Right lobe of liver (tissue), 6 donors: Measurements from ENCODE around the gene NEU4. TPM values are rescaled to one million over a fixed set of nuclear protein-coding genes. Genes with fewer than 3 reads are reported as not detected.
"Not testable (repeated sequence)": the region's sequence is repeated elsewhere in the genome, so short reads cannot be mapped to it uniquely, and the experiment has no call there.

Experiments
- ATAC-seq, 4 donors: fragments of 200-7000 bp; cut with Tn5 transposase; one replicate each; pipeline ENCODE4 v1.9.1; 2020; ENCODE audit warnings: mild to moderate bottlenecking in 4 of 4, moderate library complexity in 4 of 4
- DNase-seq, 3 donors: peaks; one replicate each; pipeline ENCODE4 v3.0.0-alpha.2; 2020
- H3K27ac ChIP-seq, 3 donors: fragments of 200-600 bp; one replicate each; pipeline ENCODE4 v1.8.0; 2022
- H3K27me3 ChIP-seq, 2 donors: fragments of 200-600 bp; one replicate each; pipeline ENCODE4 v1.8.0; 2022
- H3K36me3 ChIP-seq, 4 donors: fragments of 200-600 bp; sonication (generic) in 1 of 4; one replicate each; pipeline versions ENCODE4 v1.5.1 to v1.8.0; 2017 to 2022; ENCODE audit warnings: control low read depth in 1 of 4
- H3K4me1 ChIP-seq, 4 donors: fragments of 200-600 bp; sonication (generic) in 1 of 4; one replicate each; pipeline versions ENCODE4 v1.5.1 to v1.8.0; 2017 to 2022; ENCODE audit warnings: control low read depth in 1 of 4
- H3K4me3 ChIP-seq, 3 donors: fragments of 200-600 bp; one replicate each; pipeline ENCODE4 v1.8.0; 2022
- H3K9me3 ChIP-seq, 4 donors: fragments of 200-600 bp; sonication (generic) in 1 of 4; one replicate each; pipeline versions ENCODE4 v1.5.1 to v1.8.0; 2017 to 2022; ENCODE audit warnings: control low read depth in 1 of 4
- CTCF ChIP-seq, 4 donors: fragments of 200-600 bp in 3 of 4; fragments of 450-650 bp in 1 of 4; IDR thresholded peaks; one replicate each; pipeline versions ENCODE4 v1.5.1 to v1.8.0; 2016 to 2022; ENCODE audit warnings: antibody characterized with exemption in 4 of 4, mild to moderate bottlenecking in 2 of 4
- POLR2A ChIP-seq: fragments of 450-650 bp; IDR thresholded peaks from one replicate; pipeline ENCODE4 v1.6.1; 2017; ENCODE audit warnings: antibody characterized with exemption, mild to moderate bottlenecking
- WGBS: methylation state at CpG from one replicate; pipeline ENCODE4 v1.1.6; 2018; ENCODE audit warnings: low coverage, low lambda C conversion rate; ENCODE audit not compliant: insufficient coverage; ENCODE audit errors: missing lambda C conversion rate; 5-methylcytosine and 5-hydroxymethylcytosine counted together
- intact Hi-C, 2 donors: fragments of 100-400 bp; cut with DNase I; formaldehyde crosslinking; loops; one replicate each; pipeline versions ENCODE4 v1.11.2 to v1.14.1; 2022
- total RNA-seq, 6 experiments: library from RNA; depleted of rRNA in 2 of 6; stranded (reverse); fragments of >200 nt in 2 of 6; fragmentation: NEBNext Ultra II Directional in 3 of 6; extraction: Animal tissue kit (Norgen Biotek cat#: 25700) in 3 of 6; gene quantifications; one replicate each; pipeline versions ENCODE4 v1.1.0 to v1.2.4, GENCODE V29; 2016 to 2023
- donor health status: DM: no; HTN: yes; CAD: no.
- donor health status: DM: no; HTN: no; CAD: no.
- donor health status: DM: no; HTN: no; CAD: no.
- donor health status: DM: no; HTN: yes; CAD: no.
- donor health status: DM: no; HTN: yes; CAD: no.

Gene NEU4
- total RNA-seq, 6 experiments from 2014 or later, result 16.8 to 87.1 (median 76.2) TPM

- H3K4me3 ChIP-seq, result no peak overlapping the region
- H3K27me3 ChIP-seq, result no peaks in the 10 kb centered on the region
- intact Hi-C loops, result no loop called here
- WGBS, result 39% methylated on average over 6 of the region's 21 CpGs
- ATAC-seq (no peak), DNase-seq (peak in 1 of 3 donors; percentile 40)
- H3K9me3 ChIP-seq, result no peaks in the 10 kb centered on the region
- no peak for TF ChIP-seq CTCF (IDR thresholded peaks at IDR 0.05)
- no peak for TF ChIP-seq POLR2A
- peaks cover 0 to 35% (median 12%) of the 10 kb centered on the region in 4 donors for H3K4me1 ChIP-seq
- no peaks in the 10 kb centered on the region for H3K36me3 ChIP-seq
- no peak overlapping the region for H3K27ac ChIP-seq
Observed at GRCh38 chr2:241777686-241778627, 31.0 kb upstream of the NEU4 start.

- H3K27me3 ChIP-seq, result no peaks in the 10 kb centered on the region
- ATAC-seq (no peak), DNase-seq (no peak)
- intact Hi-C loops, result no loop called here
- H3K4me3 ChIP-seq, result no peak overlapping the region
- H3K36me3 ChIP-seq, result no peaks in the 10 kb centered on the region
- no peaks in the 10 kb centered on the region for H3K9me3 ChIP-seq
- TF ChIP-seq CTCF (IDR thresholded peaks at IDR 0.05) (no peak), POLR2A (no peak)
- H3K4me1 ChIP-seq, result peaks cover 0 to 14% (median 6%) of the 10 kb centered on the region in 4 donors
- 72% methylated on average over 5 of the region's 5 CpGs for whole genome bisulfite sequencing
- H3K27ac ChIP-seq, result no peak overlapping the region
Observed at GRCh38 chr2:241780939-241781569, 27.9 kb upstream of the NEU4 start.

GRCh38 chr2:241782053-241782452 is 26.9 kb upstream of the NEU4 start:
- H3K4me3 ChIP-seq, H3K27me3 ChIP-seq, H3K9me3 ChIP-seq, intact Hi-C loops, H3K36me3 ChIP-seq: not testable (repeated sequence)
- DNase-seq (peak in 1 of 3 donors; percentile 51), ATAC-seq (peak in 3 of 4 donors; percentile 27 to 61 (median 58))
- 46% methylated on average over 3 of the region's 3 CpGs for WGBS
- Histone ChIP-seq H3K27ac (peak overlapping the region in 2 of 3 donors; percentile 2 to 27), H3K4me1 (peaks cover 0 to 14% (median 6%) of the 10 kb centered on the region in 4 donors)

- WGBS, result 79% methylated on average over 4 of the region's 4 CpGs
- no peak for TF ChIP-seq POLR2A
- no peak for TF ChIP-seq CTCF (IDR thresholded peaks at IDR 0.05)
- intact Hi-C loops, result no loop called here
Observed at GRCh38 chr2:241788135-241788534, 20.9 kb upstream of the NEU4 start.

GRCh38 chr2:241788572-241788971 is 20.4 kb upstream of the NEU4 start:
- H3K36me3 ChIP-seq, result no peaks in the 10 kb centered on the region
- no peak overlapping the region for H3K27ac ChIP-seq
- 18% methylated on average over 3 of the region's 3 CpGs for WGBS
- H3K9me3 ChIP-seq, result no peaks in the 10 kb centered on the region
- ATAC-seq (no peak), DNase-seq (no peak)
- H3K4me3 ChIP-seq, result no peak overlapping the region
- no peaks in the 10 kb centered on the region for H3K27me3 ChIP-seq
- no peaks in the 10 kb centered on the region for H3K4me1 ChIP-seq
- no peak for TF ChIP-seq CTCF (IDR thresholded peaks at IDR 0.05)
- TF ChIP-seq POLR2A, result no peak
- intact Hi-C loops, result no loop called here

More at GRCh38 chr2:241788135-241788534, 20.9 kb upstream of the NEU4 start:
- ATAC-seq, result no peak
- no peak overlapping the region for H3K4me3 ChIP-seq
- H3K36me3 ChIP-seq, result no peaks in the 10 kb centered on the region
- no peaks in the 10 kb centered on the region for H3K27me3 ChIP-seq
- no peak overlapping the region for H3K27ac ChIP-seq
- H3K9me3 ChIP-seq, result no peaks in the 10 kb centered on the region
- no peaks in the 10 kb centered on the region for H3K4me1 ChIP-seq
- DNase-seq, result no peak

- DNase-seq, ATAC-seq, intact Hi-C loops, H3K27me3 ChIP-seq, H3K4me1 ChIP-seq, H3K36me3 ChIP-seq, H3K4me3 ChIP-seq, H3K9me3 ChIP-seq, H3K27ac ChIP-seq: not testable (repeated sequence)
- WGBS, result 40% methylated on average over 3 of the region's 3 CpGs
Observed at GRCh38 chr2:241791385-241791784, 17.6 kb upstream of the NEU4 start.
